Activated naive CD8-positive, alpha-beta T cell treated with anti-CD3 and anti-CD28 coated beads, Interleukin-2, amount 10 ng/mL, durations not matched to agents 7 days and 5 days (primary cell): ENCODE data around the gene OR2A2. TPM values are rescaled to one million over a fixed set of nuclear protein-coding genes. Genes with fewer than 3 reads are reported as not detected.
"Not testable (repeated sequence)": the region's sequence is repeated elsewhere in the genome, so short reads cannot be mapped to it uniquely, and the experiment has no call there.

Source experiments
- ATAC-seq: fragments of 150-1000 bp; cut with Tn5 transposase; one replicate; pipeline ENCODE4 v1.10.0; 2021; ENCODE audit warnings: low read depth, moderate library complexity
- POLR2A ChIA-PET: fragments of 350-600 bp; sonication (Branson Sonifier 250); formaldehyde crosslinking; loops from one replicate; lab custom pipeline; 2021; ENCODE audit warnings: antibody characterized with exemption; lab: Charles Lee
- DNase-seq: peaks from one replicate; pipeline ENCODE4 v3.0.0; 2021
- H3K27ac Mint-ChIP-seq: one replicate; pipeline ENCODE4 v1.8.0; 2022; ENCODE audit warnings: mild to moderate bottlenecking, mixed read lengths
- H3K27me3 Mint-ChIP-seq: one replicate; pipeline ENCODE4 v1.8.0; 2022; ENCODE audit warnings: mild to moderate bottlenecking, moderate library complexity, mixed read lengths
- H3K36me3 Mint-ChIP-seq: one replicate; pipeline ENCODE4 v1.8.0; 2021; ENCODE audit warnings: mild to moderate bottlenecking, mixed read lengths
- H3K4me1 Mint-ChIP-seq: one replicate; pipeline ENCODE4 v1.8.0; 2021; ENCODE audit warnings: mixed read lengths
- H3K4me3 Mint-ChIP-seq: one replicate; pipeline ENCODE4 v1.8.0; 2022; ENCODE audit warnings: mild to moderate bottlenecking, moderate library complexity, mixed read lengths
- H3K9me3 Mint-ChIP-seq: one replicate; pipeline ENCODE4 v1.8.0; 2021; ENCODE audit warnings: mixed read lengths
- total RNA-seq, 2 experiments: library from RNA; stranded (reverse); gene quantifications; one replicate each; pipeline ENCODE4 v1.2.3, GENCODE V29; 2021

OR2A2 gene
- total RNA-seq, 2 experiments from 2014 or later = not detected

- no peaks in the 10 kb centered on the region for H3K36me3 Mint-ChIP-seq
- POLR2A ChIA-PET = no interaction called here
- H3K4me3 Mint-ChIP-seq = no peak overlapping the region
- H3K4me1 Mint-ChIP-seq = no peaks in the 10 kb centered on the region
- DNase-seq = no peak
- peaks cover 1% of the 10 kb centered on the region for H3K9me3 Mint-ChIP-seq
- H3K27me3 Mint-ChIP-seq = peaks cover 5% of the 10 kb centered on the region
- ATAC-seq = no peak
- no peak overlapping the region for H3K27ac Mint-ChIP-seq
Observed at GRCh38 chr7:144118341-144118740, 9.0 kb downstream of the OR2A2 start.

DNA sequence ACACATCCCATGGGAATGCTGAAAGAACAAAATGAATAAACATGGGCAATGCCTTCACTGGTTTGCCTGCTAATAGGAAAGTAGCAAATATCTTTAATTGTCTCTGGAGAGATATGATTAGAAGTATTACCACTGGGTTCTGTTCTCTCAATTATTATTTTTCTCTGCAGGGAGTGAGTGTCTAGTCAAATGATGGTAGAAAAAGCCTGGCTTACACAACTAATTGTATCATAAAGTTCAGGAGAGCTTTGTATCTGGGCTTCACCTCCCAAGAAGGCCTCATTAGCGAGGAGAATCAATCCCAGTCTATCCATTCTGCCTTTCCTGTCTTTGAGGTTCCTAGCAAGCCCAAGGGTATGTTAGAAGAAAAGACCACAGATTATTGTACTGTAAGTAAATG, 13.5 kb downstream of the OR2A2 start, which contains the start of gene OR2A14:
OR2A14 (plus strand) TSS at position 301 of the 400 bp plus-strand sequence. CDS start 5,937 bp downstream, outside the sequence.
- Mint-ChIP-seq H3K27ac (no peak within 1 kb of the TSS), H3K4me3 (no peak within 1 kb of the TSS), H3K36me3 (no peaks in the 10 kb centered on the region), H3K4me1 (peaks cover 1% of the 10 kb centered on the region), H3K27me3 (peaks cover 3% of the 10 kb centered on the region), H3K9me3 (peaks cover 1% of the 10 kb centered on the region)
- DNase-seq (no peak), ATAC-seq (no peak)
- POLR2A ChIA-PET = no interaction called here

DNA sequence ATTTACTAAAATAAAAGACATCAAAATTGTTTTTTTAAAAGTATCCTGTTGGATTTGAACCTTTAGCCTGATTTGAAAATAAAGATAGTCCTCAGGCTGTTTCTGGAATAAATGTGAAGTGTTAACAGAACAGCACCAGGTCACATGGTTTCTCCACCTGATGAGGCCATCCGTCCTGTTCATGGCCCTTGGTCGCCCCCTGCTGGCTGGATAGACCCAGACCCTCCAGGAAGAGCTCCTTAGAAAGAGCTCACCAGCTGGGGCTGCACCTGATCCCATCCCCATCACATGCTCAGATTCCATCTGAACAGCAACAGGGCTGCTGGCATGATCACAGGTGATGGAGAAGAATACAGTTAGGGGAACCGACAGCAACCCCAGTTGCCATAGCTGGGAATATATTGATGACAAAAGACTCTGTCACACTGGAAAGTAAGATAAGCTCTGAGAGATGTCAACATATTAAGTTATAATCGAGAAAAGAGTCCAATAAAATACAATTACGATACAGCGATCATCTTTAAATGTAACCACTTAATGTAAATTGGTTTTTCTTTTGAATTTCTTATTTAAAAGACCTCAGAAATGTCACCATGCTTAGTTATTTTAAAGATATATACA, 18.4 kb downstream of the OR2A2 start:
- Mint-ChIP-seq H3K27ac (no peak overlapping the region), H3K9me3 (no peaks in the 10 kb centered on the region), H3K36me3 (no peaks in the 10 kb centered on the region), H3K4me3 (no peak overlapping the region), H3K27me3 (peaks cover 3% of the 10 kb centered on the region), H3K4me1 (peaks cover 1% of the 10 kb centered on the region)
- POLR2A ChIA-PET = no interaction called here
- DNase-seq (peak; percentile 88), ATAC-seq (peak; percentile 96)

DNA sequence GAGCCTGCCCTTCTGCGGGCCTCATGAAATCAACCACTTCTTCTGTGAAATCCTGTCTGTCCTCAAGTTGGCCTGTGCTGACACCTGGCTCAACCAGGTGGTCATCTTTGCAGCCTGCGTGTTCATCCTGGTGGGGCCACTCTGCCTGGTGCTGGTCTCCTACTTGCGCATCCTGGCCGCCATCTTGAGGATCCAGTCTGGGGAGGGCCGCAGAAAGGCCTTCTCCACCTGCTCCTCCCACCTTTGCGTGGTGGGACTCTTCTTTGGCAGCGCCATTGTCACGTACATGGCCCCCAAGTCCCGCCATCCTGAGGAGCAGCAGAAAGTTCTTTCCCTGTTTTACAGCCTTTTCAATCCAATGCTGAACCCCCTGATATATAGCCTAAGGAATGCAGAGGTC, 20.2 kb downstream of the OR2A2 start:
- H3K36me3 Mint-ChIP-seq, H3K27me3 Mint-ChIP-seq, POLR2A ChIA-PET, DNase-seq, H3K4me1 Mint-ChIP-seq, H3K9me3 Mint-ChIP-seq, ATAC-seq, H3K27ac Mint-ChIP-seq, H3K4me3 Mint-ChIP-seq: not testable (repeated sequence)

GRCh38 chr7:144130730-144131129, 21.3 kb downstream of the OR2A2 start:
- peaks cover 6% of the 10 kb centered on the region for H3K27me3 Mint-ChIP-seq
- DNase-seq (no peak), ATAC-seq (no peak)
- H3K36me3 Mint-ChIP-seq = no peaks in the 10 kb centered on the region
- H3K9me3 Mint-ChIP-seq = no peaks in the 10 kb centered on the region
- no peak overlapping the region for H3K4me3 Mint-ChIP-seq
- H3K27ac Mint-ChIP-seq = no peak overlapping the region
- peaks cover 1% of the 10 kb centered on the region for H3K4me1 Mint-ChIP-seq
- POLR2A ChIA-PET = no interaction called here

DNA sequence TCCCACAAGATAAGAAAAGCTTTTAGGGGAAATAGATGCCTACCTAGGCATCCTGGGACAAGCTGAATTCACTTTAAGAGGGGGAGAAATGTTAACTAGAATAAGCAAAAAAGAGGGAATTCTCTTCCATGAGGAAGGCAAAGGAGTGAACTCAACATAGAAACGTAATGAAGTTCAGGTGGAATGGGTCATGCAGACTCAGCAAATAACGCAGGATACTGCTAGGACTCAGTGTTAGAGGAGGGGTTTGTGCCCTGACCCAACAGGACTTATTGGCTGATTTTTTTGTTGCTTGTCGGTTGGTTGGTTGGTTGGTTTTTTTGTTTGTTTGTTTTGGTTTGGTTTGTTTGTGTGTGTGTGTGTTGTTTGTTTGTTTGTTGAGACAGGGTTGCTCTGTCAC, 22.9 kb downstream of the OR2A2 start:
- DNase-seq (no peak), ATAC-seq (no peak)
- Mint-ChIP-seq H3K4me1 (no peaks in the 10 kb centered on the region), H3K27ac (no peak overlapping the region), H3K9me3 (no peaks in the 10 kb centered on the region), H3K27me3 (peaks cover 11% of the 10 kb centered on the region), H3K4me3 (no peak overlapping the region), H3K36me3 (no peaks in the 10 kb centered on the region)
- POLR2A ChIA-PET = no interaction called here

DNA sequence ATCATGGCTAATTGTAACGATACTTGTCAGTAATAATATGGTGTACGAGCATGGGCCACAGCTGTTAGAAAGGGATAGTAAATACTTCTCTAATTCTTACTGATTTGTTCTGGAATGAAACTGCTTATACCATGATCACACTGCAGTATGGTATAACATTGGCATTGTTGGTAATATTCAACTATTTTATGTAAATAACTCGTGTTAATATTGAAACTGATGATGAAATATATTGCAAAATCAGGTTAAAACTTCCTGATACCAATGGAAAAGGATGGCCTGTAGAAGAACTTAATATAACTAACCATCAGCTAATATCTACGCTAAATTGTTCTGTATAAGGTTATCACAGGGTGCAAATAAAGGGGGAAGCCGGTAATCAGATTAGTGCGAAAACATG, 23.9 kb downstream of the OR2A2 start:
- POLR2A ChIA-PET = no interaction called here
- peaks cover 13% of the 10 kb centered on the region for H3K27me3 Mint-ChIP-seq
- ATAC-seq = no peak

DNA sequence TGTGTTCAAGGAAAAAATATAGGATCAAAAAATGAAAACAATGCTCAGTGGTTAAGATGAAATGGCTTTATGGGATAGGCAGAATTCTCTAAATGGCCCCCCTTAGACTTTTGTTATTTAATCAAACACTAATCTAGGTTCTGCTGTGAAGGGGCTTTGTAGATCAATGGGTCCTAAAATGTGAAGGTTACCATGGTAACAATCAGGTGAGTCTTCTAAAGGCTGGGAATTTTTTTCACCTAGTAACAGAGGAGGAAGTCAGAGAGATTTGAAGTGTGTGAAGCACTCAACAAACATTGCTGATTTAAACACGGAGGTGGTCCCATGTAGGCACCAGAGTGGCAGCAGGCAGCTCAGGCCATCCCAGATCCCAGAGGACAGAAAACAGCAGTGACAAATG, 24.7 kb downstream of the OR2A2 start:
- Mint-ChIP-seq H3K4me3 (no peak overlapping the region), H3K4me1 (no peaks in the 10 kb centered on the region), H3K27ac (no peak overlapping the region), H3K27me3 (peaks cover 13% of the 10 kb centered on the region), H3K36me3 (no peaks in the 10 kb centered on the region), H3K9me3 (no peaks in the 10 kb centered on the region)
- POLR2A ChIA-PET = no interaction called here
- DNase-seq (no peak), ATAC-seq (no peak)

More for the DNA sequence above, 23.9 kb downstream of the OR2A2 start:
- Mint-ChIP-seq H3K9me3 (no peaks in the 10 kb centered on the region), H3K36me3 (no peaks in the 10 kb centered on the region), H3K27ac (no peak overlapping the region), H3K4me1 (no peaks in the 10 kb centered on the region), H3K4me3 (no peak overlapping the region)
- no peak for DNase-seq

- POLR2A ChIA-PET = no interaction called here
- no peak overlapping the region for H3K4me3 Mint-ChIP-seq
Observed at GRCh38 chr7:144137501-144137900, 28.1 kb downstream of the OR2A2 start.

DNA sequence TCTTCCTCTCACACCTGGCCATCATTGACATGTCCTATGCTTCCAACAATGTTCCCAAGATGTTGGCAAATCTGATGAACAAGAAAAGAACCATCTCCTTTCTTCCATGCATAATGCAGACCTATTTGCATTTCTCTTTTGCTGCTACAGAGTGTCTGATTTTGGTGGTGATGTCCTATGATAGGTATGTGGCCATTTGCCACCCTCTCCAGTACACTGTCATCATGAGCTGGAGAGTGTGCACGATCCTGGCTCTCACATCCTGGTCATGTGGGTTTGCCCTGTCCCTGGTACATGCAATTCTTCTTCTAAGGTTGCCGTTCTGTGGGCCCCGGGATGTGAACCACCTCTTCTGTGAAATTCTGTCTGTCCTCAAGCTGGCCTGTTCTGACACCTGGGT, 32.8 kb downstream of the OR2A2 start:
- no peak overlapping the region for H3K27ac Mint-ChIP-seq
- no peaks in the 10 kb centered on the region for H3K36me3 Mint-ChIP-seq

More at GRCh38 chr7:144137501-144137900, 28.1 kb downstream of the OR2A2 start:
- ATAC-seq (no peak), DNase-seq (no peak)
- H3K36me3 Mint-ChIP-seq = no peaks in the 10 kb centered on the region
- H3K4me1 Mint-ChIP-seq = no peaks in the 10 kb centered on the region
- H3K27ac Mint-ChIP-seq = no peak overlapping the region
- peaks cover 13% of the 10 kb centered on the region for H3K27me3 Mint-ChIP-seq
- no peaks in the 10 kb centered on the region for H3K9me3 Mint-ChIP-seq

DNA sequence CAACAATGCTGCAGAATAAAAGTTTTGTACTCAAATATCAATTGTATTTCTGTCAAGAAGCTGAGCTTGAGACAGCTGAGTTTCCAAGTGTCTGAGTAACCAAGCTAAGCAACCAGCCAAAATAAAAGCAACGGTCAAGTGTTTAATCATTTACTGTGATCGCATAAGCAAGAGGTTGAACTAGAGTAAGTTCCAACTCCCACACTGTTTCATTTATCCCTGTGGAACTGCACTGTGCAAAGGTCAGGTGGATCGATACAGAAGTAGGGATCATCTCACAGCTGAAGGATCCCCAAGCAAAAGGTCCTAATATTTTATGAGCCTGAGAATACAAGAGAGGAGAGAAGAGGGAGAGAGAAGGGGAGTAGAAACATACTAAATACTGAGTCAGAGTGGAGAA, 35.0 kb downstream of the OR2A2 start:
- Mint-ChIP-seq H3K9me3 (peaks cover 18% of the 10 kb centered on the region), H3K4me3 (no peak overlapping the region), H3K27ac (no peak overlapping the region), H3K4me1 (no peaks in the 10 kb centered on the region), H3K36me3 (peaks cover 3% of the 10 kb centered on the region), H3K27me3 (peaks cover 2% of the 10 kb centered on the region)
- DNase-seq (no peak), ATAC-seq (no peak)
- POLR2A ChIA-PET = no interaction called here

More for the DNA sequence above, 32.8 kb downstream of the OR2A2 start:
- H3K27me3 Mint-ChIP-seq = peaks cover 4% of the 10 kb centered on the region
- ATAC-seq (no peak), DNase-seq (no peak)
- H3K4me3 Mint-ChIP-seq = no peak overlapping the region
- no peaks in the 10 kb centered on the region for H3K4me1 Mint-ChIP-seq
- H3K9me3 Mint-ChIP-seq = peaks cover 7% of the 10 kb centered on the region
- POLR2A ChIA-PET = no interaction called here

GRCh38 chr7:144148224-144148827, 38.9 kb downstream of the OR2A2 start:
- ATAC-seq (no peak), DNase-seq (no peak)
- no peak overlapping the region for H3K27ac Mint-ChIP-seq
- H3K9me3 Mint-ChIP-seq = peaks cover 20% of the 10 kb centered on the region
- H3K27me3 Mint-ChIP-seq = peaks cover 19% of the 10 kb centered on the region
- H3K4me3 Mint-ChIP-seq = no peak overlapping the region
- no peaks in the 10 kb centered on the region for H3K4me1 Mint-ChIP-seq
- peaks cover 3% of the 10 kb centered on the region for H3K36me3 Mint-ChIP-seq
- POLR2A ChIA-PET = no interaction called here

- DNase-seq (no peak), ATAC-seq (no peak)
- Mint-ChIP-seq H3K4me1 (no peaks in the 10 kb centered on the region), H3K9me3 (no peaks in the 10 kb centered on the region), H3K36me3 (no peaks in the 10 kb centered on the region), H3K27ac (no peak overlapping the region), H3K4me3 (no peak overlapping the region), H3K27me3 (peaks cover 17% of the 10 kb centered on the region)
- POLR2A ChIA-PET = no interaction called here
Observed at GRCh38 chr7:144158861-144159260, 49.5 kb downstream of the OR2A2 start.
